ENCODE results near the gene LRP8. TPM values are rescaled to one million over a fixed set of nuclear protein-coding genes. Genes with fewer than 3 reads are reported as not detected.
A peak's percentile ranks its signal among the peaks of the same experiment; 100 is the strongest.
"Not testable (repeated sequence)": the region's sequence is repeated elsewhere in the genome, so short reads cannot be mapped to it uniquely, and the experiment has no call there.

The LRP8 gene
- total and polyA plus RNA-seq, 10 donors: 1.7 to 14.4 (median 5.5) TPM

GRCh38 chr1:53210954-53211353 is 116.9 kb downstream of the LRP8 start:
- H3K27me3 ChIP-seq (replicated peaks in 1 of 7): no peaks in the 10 kb centered on the region
- H3K4me1 ChIP-seq: peaks cover 0 to 2% (median 0%) of the 10 kb centered on the region in 6 donors
- intact Hi-C loops (cut with DNase I; ENCODE audit: low total_unique reads): no loop called here
- TF ChIP-seq POLR2AphosphoS5 (IDR thresholded peaks at IDR 0.05) (peak in 1 of 3 donors; percentile 51), POLR2A (IDR thresholded peaks at IDR 0.05) (no peak)
- DNase-seq: no peak
- WGBS, 5 donors: 94 to 99% (median 98%) methylated on average over 11 of the region's 11 CpGs
- peaks cover 2 to 20% (median 14%) of the 10 kb centered on the region in 8 donors for H3K9me3 ChIP-seq
- H3K36me3 ChIP-seq: peaks cover 14 to 100% (median 94%) of the 10 kb centered on the region in 6 donors
- no peak overlapping the region for H3K27ac ChIP-seq
- no peak overlapping the region for H3K4me3 ChIP-seq

DNA sequence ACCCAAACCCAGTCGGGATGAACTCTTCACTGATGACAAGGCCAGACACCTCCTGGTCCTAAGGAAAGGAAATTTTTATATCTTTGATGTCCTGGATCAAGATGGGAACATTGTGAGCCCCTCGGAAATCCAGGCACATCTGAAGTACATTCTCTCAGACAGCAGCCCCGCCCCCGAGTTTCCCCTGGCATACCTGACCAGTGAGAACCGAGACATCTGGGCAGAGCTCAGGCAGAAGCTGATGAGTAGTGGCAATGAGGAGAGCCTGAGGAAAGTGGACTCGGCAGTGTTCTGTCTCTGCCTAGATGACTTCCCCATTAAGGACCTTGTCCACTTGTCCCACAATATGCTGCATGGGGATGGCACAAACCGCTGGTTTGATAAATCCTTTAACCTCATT is 117.5 kb downstream of the LRP8 start:
- Histone ChIP-seq H3K4me1 (no peaks in the 10 kb centered on the region), H3K9me3 (peaks cover 6 to 26% (median 20%) of the 10 kb centered on the region in 8 donors), H3K27ac (no peak overlapping the region), H3K36me3 (peaks cover 17 to 100% (median 98%) of the 10 kb centered on the region in 6 donors), H3K4me3 (no peak overlapping the region), H3K27me3 (replicated peaks in 1 of 7) (no peaks in the 10 kb centered on the region)
- TF ChIP-seq POLR2A (IDR thresholded peaks at IDR 0.05) (no peak), POLR2AphosphoS5 (IDR thresholded peaks at IDR 0.05) (no peak)
- TF ChIP-seq, protein P1, sequence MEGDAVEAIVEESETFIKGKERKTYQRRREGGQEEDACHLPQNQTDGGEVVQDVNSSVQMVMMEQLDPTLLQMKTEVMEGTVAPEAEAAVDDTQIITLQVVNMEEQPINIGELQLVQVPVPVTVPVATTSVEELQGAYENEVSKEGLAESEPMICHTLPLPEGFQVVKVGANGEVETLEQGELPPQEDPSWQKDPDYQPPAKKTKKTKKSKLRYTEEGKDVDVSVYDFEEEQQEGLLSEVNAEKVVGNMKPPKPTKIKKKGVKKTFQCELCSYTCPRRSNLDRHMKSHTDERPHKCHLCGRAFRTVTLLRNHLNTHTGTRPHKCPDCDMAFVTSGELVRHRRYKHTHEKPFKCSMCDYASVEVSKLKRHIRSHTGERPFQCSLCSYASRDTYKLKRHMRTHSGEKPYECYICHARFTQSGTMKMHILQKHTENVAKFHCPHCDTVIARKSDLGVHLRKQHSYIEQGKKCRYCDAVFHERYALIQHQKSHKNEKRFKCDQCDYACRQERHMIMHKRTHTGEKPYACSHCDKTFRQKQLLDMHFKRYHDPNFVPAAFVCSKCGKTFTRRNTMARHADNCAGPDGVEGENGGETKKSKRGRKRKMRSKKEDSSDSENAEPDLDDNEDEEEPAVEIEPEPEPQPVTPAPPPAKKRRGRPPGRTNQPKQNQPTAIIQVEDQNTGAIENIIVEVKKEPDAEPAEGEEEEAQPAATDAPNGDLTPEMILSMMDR (IDR thresholded peaks at IDR 0.05 in 8 of 11, conservative IDR thresholded peaks at IDR 0.05 in 3 of 11): no peak
- intact Hi-C loops (cut with DNase I; ENCODE audit: low total_unique reads): no loop called here
- DNase-seq: no peak
- 94 to 97% (median 94%) methylated on average over 6 to 7 of the region's 7 CpGs for WGBS, 5 donors

GRCh38 chr1:53207726-53208125 is 120.1 kb downstream of the LRP8 start:
- Histone ChIP-seq H3K36me3 (peaks cover 11 to 100% (median 99%) of the 10 kb centered on the region in 6 donors), H3K27ac (no peak overlapping the region)
- 91 to 96% (median 93%) methylated on average over 1 of the region's 1 CpG for WGBS, 5 donors

GRCh38 chr1:53206735-53207379 is 121.0 kb downstream of the LRP8 start:
- no peak overlapping the region for H3K27ac ChIP-seq
- no peaks in the 10 kb centered on the region for H3K27me3 ChIP-seq (replicated peaks in 1 of 7)
- TF ChIP-seq POLR2A (IDR thresholded peaks at IDR 0.05) (no peak), POLR2AphosphoS5 (IDR thresholded peaks at IDR 0.05) (no peak)
- TF ChIP-seq, protein P1 (IDR thresholded peaks at IDR 0.05 in 8 of 11, conservative IDR thresholded peaks at IDR 0.05 in 3 of 11): no peak
- 32 to 100% (median 98%) methylated on average over 1 of the region's 1 CpG for WGBS, 5 donors
- DNase-seq: no peak
- no peak overlapping the region for H3K4me3 ChIP-seq
- H3K4me1 ChIP-seq: no peaks in the 10 kb centered on the region
- H3K9me3 ChIP-seq: peaks cover 6 to 34% (median 25%) of the 10 kb centered on the region in 8 donors
- H3K36me3 ChIP-seq: peaks cover 11 to 100% (median 98%) of the 10 kb centered on the region in 6 donors
- intact Hi-C loops (cut with DNase I; ENCODE audit: low total_unique reads): no loop called here

More at GRCh38 chr1:53207726-53208125, 120.1 kb downstream of the LRP8 start:
- Histone ChIP-seq H3K27me3 (replicated peaks in 1 of 7) (no peaks in the 10 kb centered on the region), H3K9me3 (peaks cover 6 to 34% (median 25%) of the 10 kb centered on the region in 8 donors), H3K4me3 (no peak overlapping the region), H3K4me1 (no peaks in the 10 kb centered on the region)
- no peak for DNase-seq
- intact Hi-C loops (cut with DNase I; ENCODE audit: low total_unique reads): no loop called here
- TF ChIP-seq POLR2A (IDR thresholded peaks at IDR 0.05): no peak
- TF ChIP-seq POLR2AphosphoS5 (IDR thresholded peaks at IDR 0.05): no peak
- TF ChIP-seq, protein P1 (IDR thresholded peaks at IDR 0.05 in 8 of 11, conservative IDR thresholded peaks at IDR 0.05 in 3 of 11): no peak

- intact Hi-C loops (cut with DNase I; ENCODE audit: low total_unique reads); DNase-seq; H3K4me3 ChIP-seq; H3K27ac ChIP-seq; H3K27me3 ChIP-seq (replicated peaks in 1 of 7); H3K4me1 ChIP-seq: not testable (repeated sequence)
- H3K36me3 ChIP-seq: peaks cover 15 to 100% (median 95%) of the 10 kb centered on the region in 6 donors
- H3K9me3 ChIP-seq: peaks cover 6 to 34% (median 25%) of the 10 kb centered on the region in 8 donors
- 95 to 100% (median 97%) methylated on average over 3 of the region's 3 CpGs for WGBS, 5 donors
These were observed 121.7 kb downstream of the LRP8 start for GRCh38 chr1:53206083-53206685.

DNA sequence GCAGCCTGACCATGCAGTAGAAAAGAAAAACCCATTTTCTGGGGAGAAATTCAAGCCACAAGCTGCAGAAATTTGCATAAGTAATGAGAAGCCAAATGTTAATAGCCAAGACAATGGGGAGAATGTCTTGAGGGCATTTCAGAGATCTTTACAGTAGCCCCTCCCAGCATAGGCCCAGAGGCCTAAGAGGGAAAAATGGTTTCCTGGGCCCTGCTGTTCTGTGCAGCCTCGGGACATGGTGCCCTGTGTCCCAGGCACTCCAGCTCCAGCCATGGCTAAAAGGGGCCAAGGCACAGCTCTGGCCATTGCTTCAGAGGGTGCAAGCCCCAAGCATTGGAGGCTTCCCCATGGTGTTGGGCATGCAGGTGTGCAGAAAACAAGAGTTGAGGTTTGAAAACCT is 122.4 kb downstream of the LRP8 start:
- Histone ChIP-seq H3K36me3 (peaks cover 15 to 100% (median 95%) of the 10 kb centered on the region in 6 donors), H3K9me3 (peaks cover 6 to 34% (median 25%) of the 10 kb centered on the region in 8 donors)
- 88 to 100% (median 96%) methylated on average over 1 of the region's 1 CpG for whole genome bisulfite sequencing, 5 donors
- H3K4me1 ChIP-seq; H3K27me3 ChIP-seq (replicated peaks in 1 of 7); H3K27ac ChIP-seq; intact Hi-C loops (cut with DNase I; ENCODE audit: low total_unique reads); H3K4me3 ChIP-seq; DNase-seq: not testable (repeated sequence)

Measured in spleen (tissue), 11 donors.